GM13977 (cell line): ENCODE measurements around the gene OGN.

Source experiments
- DNase-seq: peaks from one replicate; pipeline ENCODE4 v3.0.0; 2012; ENCODE audit warnings: low spot score
- CTCF ChIP-seq: IDR thresholded peaks from 2 replicates; pipeline ENCODE4 v1.5.1; 2012; ENCODE audit warnings: mild to moderate bottlenecking, control low read depth; ENCODE audit not compliant: insufficient read depth; ENCODE audit errors: extremely low read depth, missing control alignments
- in situ Hi-C: fragments of 300-500 bp; cut with MboI; formaldehyde crosslinking; loops from one replicate; pipeline ENCODE4 v1.12.0; 2022; ENCODE audit warnings: low sequenced_read_pairs, low pct_unique_long_range_greater_than_20kb, mixed read lengths, inconsistent platforms; ENCODE audit not compliant: unreplicated experiment

The OGN gene

DNA sequence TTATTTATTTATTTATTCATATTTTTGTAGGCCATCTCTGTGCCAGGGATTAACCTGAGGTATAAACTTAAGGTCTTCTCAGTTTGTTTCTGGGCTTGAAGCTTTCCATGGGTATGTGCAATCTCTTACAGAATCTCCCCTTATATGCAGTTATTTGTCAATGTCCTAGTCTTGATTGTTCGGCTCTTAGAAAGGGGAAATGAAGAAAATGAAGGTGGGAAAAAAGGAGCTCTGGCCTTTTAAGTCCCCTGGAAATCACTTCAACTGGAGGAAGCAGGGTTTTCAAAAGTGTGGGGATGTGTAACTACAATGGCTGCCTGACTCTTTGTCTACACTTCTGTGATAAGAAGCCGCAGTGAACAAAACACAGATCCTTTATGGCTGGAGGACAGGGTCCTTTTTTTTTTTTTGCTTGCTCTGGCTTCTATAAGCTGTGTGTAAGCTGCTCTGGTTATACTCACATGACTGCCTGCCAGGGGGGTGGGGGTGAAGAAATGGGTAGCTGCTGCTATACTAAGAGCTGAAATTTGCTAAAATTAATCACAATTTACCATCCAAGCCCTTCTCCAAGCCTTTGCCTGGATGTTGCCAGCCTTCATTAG lies 44.9 kb downstream of the OGN start:
- in situ Hi-C loops, result no loop called here
- no peak for TF ChIP-seq CTCF
- no peak for DNase-seq

DNA sequence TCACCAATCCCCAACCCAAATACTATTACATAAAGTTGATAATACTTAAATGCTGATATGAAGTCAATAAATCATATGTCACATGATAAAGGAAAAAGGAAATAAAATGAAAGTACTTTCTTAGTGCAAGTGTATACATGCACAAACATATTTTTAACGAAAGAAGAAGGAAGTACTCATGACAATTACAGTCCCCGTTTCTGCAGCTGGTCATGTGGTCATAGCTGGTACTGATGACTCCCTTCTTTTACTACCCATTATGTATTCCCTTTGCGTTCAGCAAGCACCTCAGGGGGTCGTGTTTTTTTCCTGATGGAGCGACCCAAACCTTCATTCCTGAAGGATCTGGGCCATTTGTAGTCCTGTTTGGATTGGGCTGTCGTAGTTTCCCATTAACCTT lies 51.3 kb downstream of the OGN start:
- in situ Hi-C loops, result no loop called here
- no peak for TF ChIP-seq CTCF
- DNase-seq, result no peak

- TF ChIP-seq CTCF, result no peak
- in situ Hi-C loops, result no loop called here
- no peak for DNase-seq
Observed at GRCh38 chr9:92350740-92351133, 53.6 kb downstream of the OGN start.

DNA sequence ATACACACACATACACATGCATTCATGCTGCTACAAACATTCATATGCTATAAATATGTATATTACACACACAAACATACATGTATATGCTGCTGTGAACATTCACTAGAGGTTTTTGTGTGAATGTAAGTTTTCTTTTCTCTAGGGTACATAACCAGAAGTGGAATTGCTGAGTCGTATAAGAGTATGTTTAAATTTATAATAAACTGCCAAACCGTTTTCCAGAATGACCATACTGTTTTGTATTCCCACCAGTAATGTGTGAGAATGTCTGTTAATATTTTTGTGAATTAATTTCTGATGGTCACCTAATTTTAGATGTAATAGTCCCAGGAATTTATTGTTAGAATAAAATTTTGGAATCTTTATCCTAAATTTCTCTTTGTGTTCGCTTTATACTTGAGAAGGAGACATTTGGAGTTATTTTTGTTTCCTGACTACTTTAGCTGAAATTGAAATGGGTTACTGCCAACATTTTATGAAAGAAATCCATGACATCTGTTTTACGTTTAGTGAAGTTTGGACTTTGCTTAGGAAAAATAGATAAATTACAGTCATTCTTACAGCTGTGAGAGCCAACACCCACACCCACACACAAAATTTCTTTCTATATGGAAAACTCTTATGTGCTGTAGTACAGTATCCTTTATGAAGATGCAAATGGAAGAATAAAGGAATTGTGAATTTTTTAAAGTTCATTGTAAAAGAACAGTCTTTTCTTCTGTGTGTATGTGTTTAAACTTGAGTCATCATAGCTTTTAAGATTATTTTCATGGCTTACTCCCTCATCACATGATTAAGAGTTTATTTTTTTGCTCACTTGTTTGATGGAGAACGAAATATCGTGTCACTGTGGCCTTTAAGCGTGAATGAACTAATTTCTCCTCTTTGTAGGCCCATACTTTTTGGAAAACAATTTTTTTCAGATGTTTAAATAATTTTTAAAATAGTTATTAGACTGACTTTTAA lies 54.3 kb downstream of the OGN start:
- no peak for TF ChIP-seq CTCF
- DNase-seq, result no peak
- in situ Hi-C loops, result loop anchor here (25.0 kb wide), 1 partner anchor 87 kb away; no protein-coding TSS in a partner anchor

- in situ Hi-C loops, result loop anchor here (25.0 kb wide), 1 partner anchor 92 kb away; no protein-coding TSS in a partner anchor
- no peak for TF ChIP-seq CTCF
- no peak for DNase-seq
Observed at GRCh38 chr9:92345582-92345981, 58.8 kb downstream of the OGN start.

GRCh38 chr9:92342825-92343488 lies 61.4 kb downstream of the OGN start:
- in situ Hi-C loops, result loop anchor here (25.0 kb wide), 1 partner anchor 94 kb away; no protein-coding TSS in a partner anchor
- no peak for DNase-seq
- no peak for TF ChIP-seq CTCF
